Measurements from ENCODE around the gene HLA-DMA. TPM values are rescaled to one million over a fixed set of nuclear protein-coding genes. Genes with fewer than 3 reads are reported as not detected.
A peak's percentile ranks its signal among the peaks of the same experiment; 100 is the strongest.

Gene HLA-DMA
- total RNA-seq, 2 experiments from 2014 or later: 14.4 to 16.5 TPM

GRCh38 chr6:32964776-32965175 is 11.9 kb upstream of the HLA-DMA start:
- H3K9me3 Mint-ChIP-seq: no peaks in the 10 kb centered on the region

DNA sequence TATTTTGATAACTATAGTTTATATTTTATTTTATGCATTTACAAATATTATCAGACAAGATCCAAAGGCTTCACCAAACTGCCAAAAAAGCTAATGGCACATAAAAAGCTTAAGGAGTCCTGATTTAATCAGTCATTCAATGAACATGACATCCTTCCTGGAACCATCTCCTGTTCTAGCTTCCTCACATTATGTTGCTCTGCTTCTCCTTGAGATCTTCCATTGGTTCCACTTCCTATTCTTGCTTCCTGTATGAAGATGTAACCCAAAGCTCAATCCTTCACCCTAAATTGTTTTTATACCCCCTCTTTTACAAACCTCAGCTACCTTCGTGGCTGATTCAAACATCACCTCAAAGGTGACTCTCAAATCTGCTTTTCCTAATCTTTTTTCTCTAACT is 11.0 kb upstream of the HLA-DMA start:
- H3K27ac ChIP-seq (ENCODE audit: low read depth in 1 of 2, low read length in 2 of 2): no peak overlapping the region
- peak overlapping the region; percentile 50 for H3K27ac Mint-ChIP-seq
- peaks cover 20% of the 10 kb centered on the region for H3K4me1 ChIP-seq (ENCODE audit: insufficient read depth, low read length)
- ChIA-PET POLR2A (interaction anchor here (0.6 to 4.6 kb wide), 4 partner anchors 9 to 16 kb away, joined by 3 to 57 read pairs (median 4); partner anchors contain the start of gene HLA-DMA), CTCF (interaction anchor here (1.3 to 3.6 kb wide), 8 partner anchors 8 to 111 kb away, joined by 3 to 29 read pairs (median 6); partner anchors contain the start of genes HLA-DMA and TAP1)
- ATAC-seq (ENCODE audit: poor library complexity) (no peak), DNase-seq (no peak)
- H3K4me3 Mint-ChIP-seq: no peak overlapping the region
- H3K36me3 Mint-ChIP-seq (ENCODE audit: low read depth): peaks cover 14% of the 10 kb centered on the region
- no peaks in the 10 kb centered on the region for H3K9me3 ChIP-seq (ENCODE audit: control insufficient read depth in 1 of 2, insufficient read depth in 1 of 2, low read length in 2 of 2)
- no peaks in the 10 kb centered on the region for H3K9me3 Mint-ChIP-seq
- H3K27me3 ChIP-seq (ENCODE audit: control insufficient read depth in 1 of 2, insufficient read depth in 2 of 2, low read length in 2 of 2): no peaks in the 10 kb centered on the region
- peaks cover 59% of the 10 kb centered on the region for H3K4me1 Mint-ChIP-seq (ENCODE audit: low read depth)
- H3K36me3 ChIP-seq (ENCODE audit: insufficient read depth, low read length): no peaks in the 10 kb centered on the region
- TF ChIP-seq, protein P1, sequence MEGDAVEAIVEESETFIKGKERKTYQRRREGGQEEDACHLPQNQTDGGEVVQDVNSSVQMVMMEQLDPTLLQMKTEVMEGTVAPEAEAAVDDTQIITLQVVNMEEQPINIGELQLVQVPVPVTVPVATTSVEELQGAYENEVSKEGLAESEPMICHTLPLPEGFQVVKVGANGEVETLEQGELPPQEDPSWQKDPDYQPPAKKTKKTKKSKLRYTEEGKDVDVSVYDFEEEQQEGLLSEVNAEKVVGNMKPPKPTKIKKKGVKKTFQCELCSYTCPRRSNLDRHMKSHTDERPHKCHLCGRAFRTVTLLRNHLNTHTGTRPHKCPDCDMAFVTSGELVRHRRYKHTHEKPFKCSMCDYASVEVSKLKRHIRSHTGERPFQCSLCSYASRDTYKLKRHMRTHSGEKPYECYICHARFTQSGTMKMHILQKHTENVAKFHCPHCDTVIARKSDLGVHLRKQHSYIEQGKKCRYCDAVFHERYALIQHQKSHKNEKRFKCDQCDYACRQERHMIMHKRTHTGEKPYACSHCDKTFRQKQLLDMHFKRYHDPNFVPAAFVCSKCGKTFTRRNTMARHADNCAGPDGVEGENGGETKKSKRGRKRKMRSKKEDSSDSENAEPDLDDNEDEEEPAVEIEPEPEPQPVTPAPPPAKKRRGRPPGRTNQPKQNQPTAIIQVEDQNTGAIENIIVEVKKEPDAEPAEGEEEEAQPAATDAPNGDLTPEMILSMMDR (IDR thresholded peaks at IDR 0.05): no peak
- intact Hi-C loops (cut with DNase I, micrococcal nuclease): no loop called here
- no peaks in the 10 kb centered on the region for H3K27me3 Mint-ChIP-seq
- no peak overlapping the region for H3K4me3 ChIP-seq (ENCODE audit: low read length)

More at GRCh38 chr6:32964776-32965175, 11.9 kb upstream of the HLA-DMA start:
- H3K36me3 ChIP-seq (ENCODE audit: insufficient read depth, low read length): no peaks in the 10 kb centered on the region
- no peaks in the 10 kb centered on the region for H3K27me3 Mint-ChIP-seq
- peak overlapping the region; percentile 100 for H3K27ac Mint-ChIP-seq
- no peak for DNase-seq
- no peak overlapping the region for H3K4me3 ChIP-seq (ENCODE audit: low read length)
- no peak for ATAC-seq (ENCODE audit: poor library complexity)
- TF ChIP-seq, protein P1 (IDR thresholded peaks at IDR 0.05): no peak
- H3K36me3 Mint-ChIP-seq (ENCODE audit: low read depth): peaks cover 19% of the 10 kb centered on the region
- H3K27me3 ChIP-seq (ENCODE audit: control insufficient read depth in 1 of 2, insufficient read depth in 2 of 2, low read length in 2 of 2): no peaks in the 10 kb centered on the region
- intact Hi-C loops (cut with DNase I, micrococcal nuclease): loop anchor here in 1 of 2 experiments (5.0 kb wide), 1 partner anchor 767 kb away; no protein-coding TSS in a partner anchor
- H3K9me3 ChIP-seq (ENCODE audit: control insufficient read depth in 1 of 2, insufficient read depth in 1 of 2, low read length in 2 of 2): no peaks in the 10 kb centered on the region
- no peak overlapping the region for H3K27ac ChIP-seq (ENCODE audit: low read depth in 1 of 2, low read length in 2 of 2)
- ChIA-PET CTCF (interaction anchor here (1.3 to 13.1 kb wide), 4 partner anchors 9 to 97 kb away, joined by 3 to 177 read pairs (median 16); partner anchors contain the start of gene HLA-DMA), POLR2A (interaction anchor here (1.1 to 11.7 kb wide), 4 partner anchors 8 to 123 kb away, joined by 3 to 444 read pairs (median 30); partner anchors contain the start of genes HLA-DMA, PSMB8 and TAP2)
- H3K4me3 Mint-ChIP-seq: peak overlapping the region; percentile 26
- peaks cover 27% of the 10 kb centered on the region for H3K4me1 ChIP-seq (ENCODE audit: insufficient read depth, low read length)
- H3K4me1 Mint-ChIP-seq (ENCODE audit: low read depth): peaks cover 59% of the 10 kb centered on the region

DNA sequence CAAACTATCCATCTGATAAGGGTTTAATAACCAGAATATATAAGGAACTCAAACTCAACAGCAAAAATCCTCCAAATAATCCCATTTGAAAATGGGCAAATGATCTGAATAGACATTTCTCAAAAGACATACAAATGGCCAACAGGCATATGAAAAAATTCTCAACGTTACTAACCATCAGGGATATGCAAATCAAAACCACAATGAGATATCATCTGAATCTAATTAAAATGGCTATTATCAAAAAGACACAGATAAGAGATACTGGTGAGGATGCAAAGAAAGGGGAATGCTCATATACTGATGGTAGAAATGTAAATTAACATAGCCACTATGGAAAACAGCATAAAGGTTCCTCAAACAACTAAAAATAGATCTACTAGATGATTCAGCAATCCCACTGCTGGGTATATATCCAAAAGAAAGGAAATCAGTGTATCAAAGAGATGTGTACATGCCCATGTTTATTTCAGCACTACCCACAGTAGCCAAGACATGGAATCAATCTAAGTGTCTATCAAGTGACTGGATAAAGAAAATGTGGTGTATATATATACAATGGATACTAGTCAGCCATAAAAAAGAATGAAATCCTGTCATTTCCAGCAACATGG is 9.4 kb upstream of the HLA-DMA start:
- Histone ChIP-seq H3K27ac (ENCODE audit: low read depth in 1 of 2, low read length in 2 of 2) (no peak overlapping the region), H3K27me3 (ENCODE audit: control insufficient read depth in 1 of 2, insufficient read depth in 2 of 2, low read length in 2 of 2) (no peaks in the 10 kb centered on the region), H3K4me3 (ENCODE audit: low read length) (no peak overlapping the region), H3K9me3 (ENCODE audit: control insufficient read depth in 1 of 2, insufficient read depth in 1 of 2, low read length in 2 of 2) (no peaks in the 10 kb centered on the region), H3K4me1 (ENCODE audit: insufficient read depth, low read length) (peaks cover 19% of the 10 kb centered on the region), H3K36me3 (ENCODE audit: insufficient read depth, low read length) (no peaks in the 10 kb centered on the region)
- peaks cover 2% of the 10 kb centered on the region for H3K36me3 Mint-ChIP-seq (ENCODE audit: low read depth)
- peak overlapping the region; percentile 64 for H3K27ac Mint-ChIP-seq
- POLR2A ChIA-PET: interaction anchor here (1.7 to 4.6 kb wide), 2 partner anchors 9 to 10 kb away, joined by 5 to 57 read pairs; partner anchors contain the start of gene HLA-DMA
- no peaks in the 10 kb centered on the region for H3K27me3 Mint-ChIP-seq
- TF ChIP-seq, protein P1 (IDR thresholded peaks at IDR 0.05): no peak
- ATAC-seq (ENCODE audit: poor library complexity) (no peak), DNase-seq (no peak)
- H3K9me3 Mint-ChIP-seq: no peaks in the 10 kb centered on the region
- CTCF ChIA-PET: interaction anchor here (1.3 to 3.6 kb wide), 6 partner anchors 9 to 124 kb away, joined by 4 to 29 read pairs (median 8); partner anchors contain the start of genes HLA-DMA, TAP1 and TAP2
- H3K4me3 Mint-ChIP-seq: no peak overlapping the region
- intact Hi-C loops (cut with DNase I, micrococcal nuclease): no loop called here
- H3K4me1 Mint-ChIP-seq (ENCODE audit: low read depth): peaks cover 56% of the 10 kb centered on the region

All from CD4-positive, alpha-beta T cell (primary cell).